GM12878 (cell line): ENCODE measurements around the gene APC2. TPM values are rescaled to one million over a fixed set of nuclear protein-coding genes. Genes with fewer than 3 reads are reported as not detected.

ENCODE experiments used
- ATAC-seq: fragments of 200-7000 bp; cut with Tn5 transposase; 3 replicates; pipeline ENCODE4 v1.9.1; 2020; ENCODE audit warnings: mild to moderate bottlenecking, moderate library complexity
- BruUV-seq: library from RNA; stranded (reverse); fragments of 400-500 nt; replicated peaks from 2 replicates; lab custom pipeline; 2021; lab: Mats Ljungman, UMichigan
- CTCF ChIA-PET: fragments of 300-600 bp; sonication (Branson Sonifier 250); formaldehyde crosslinking; extraction: SDS; loops from one replicate; lab custom pipeline; 2021; ENCODE audit warnings: inconsistent platforms; lab: Yijun Ruan, JAX
- POLR2A ChIA-PET: fragments of 350-600 bp; formaldehyde crosslinking; extraction: SDS; loops from one replicate; lab custom pipeline; 2021; ENCODE audit warnings: inconsistent platforms; lab: Charles Lee
- RAD21 ChIA-PET: fragments of 300-600 bp; sonication (Branson Sonifier 250); formaldehyde crosslinking; loops from one replicate; lab custom pipeline; 2023; ENCODE audit warnings: antibody characterized with exemption; ENCODE audit not compliant: unreplicated experiment; lab: Charles Lee
- SMC1A ChIA-PET: fragments of 300-600 bp; sonication (Branson Sonifier 250); formaldehyde crosslinking; loops from one replicate; lab custom pipeline; 2023; ENCODE audit not compliant: unreplicated experiment, uncharacterized antibody; lab: Charles Lee
- DNase-seq: peaks from one replicate; pipeline ENCODE4 v3.0.0-alpha.2; 2011; ENCODE audit warnings: low read depth, low spot score
- FAIRE-seq: peaks from 3 replicates; lab custom pipeline; 2011; peaks lifted over from hg19 to GRCh38; lab: Jason Lieb, UNC
- H2AFZ ChIP-seq: 2 replicates; pipeline ENCODE4 v1.6.0; 2011; ENCODE audit warnings: low read depth, low read length, control low read depth; ENCODE audit not compliant: control insufficient read depth
- H3K27ac ChIP-seq: 2 replicates; pipeline ENCODE4 v1.5.1; 2011; ENCODE audit warnings: control low read depth; ENCODE audit not compliant: control insufficient read depth, insufficient read depth
- H3K27me3 ChIP-seq, 2 experiments: replicated peaks in 1 of 2; 2 replicates each; pipeline versions ENCODE4 v1.6.0 to v1.6.1; 2011; ENCODE audit warnings: low read length in 1 of 2; ENCODE audit not compliant: control insufficient read depth in 2 of 2, insufficient read depth in 2 of 2
- H3K36me3 ChIP-seq, 2 experiments: 2 replicates each; pipeline ENCODE4 v1.5.1; 2011; ENCODE audit warnings: low read length in 1 of 2; ENCODE audit not compliant: control insufficient read depth in 2 of 2, insufficient read depth in 2 of 2
- H3K4me1 ChIP-seq: 2 replicates; pipeline ENCODE4 v1.6.1; 2011; ENCODE audit warnings: mild to moderate bottlenecking, low read length, moderate library complexity, mixed read lengths; ENCODE audit not compliant: control insufficient read depth, insufficient read depth
- H3K4me2 ChIP-seq: 2 replicates; pipeline ENCODE4 v1.6.0; 2011; ENCODE audit warnings: control low read depth; ENCODE audit not compliant: control insufficient read depth, insufficient read depth
- H3K4me3 ChIP-seq: fragments of 200-600 bp; sonication (generic); 2 replicates; pipeline ENCODE4 v1.5.1; 2016
- H3K79me2 ChIP-seq: 2 replicates; pipeline ENCODE4 v1.6.0; 2011; ENCODE audit warnings: low read length; ENCODE audit not compliant: control insufficient read depth, insufficient read depth
- H3K9ac ChIP-seq: 2 replicates; pipeline ENCODE4 v1.8.0; 2011; ENCODE audit warnings: low read length, control low read depth, mixed read lengths; ENCODE audit not compliant: control insufficient read depth, insufficient read depth
- H3K9me3 ChIP-seq: replicated peaks from 3 replicates; pipeline ENCODE4 v1.5.1; 2011; ENCODE audit warnings: mild to moderate bottlenecking, low read length; ENCODE audit not compliant: control insufficient read depth, insufficient read depth
- H4K20me1 ChIP-seq: 2 replicates; pipeline ENCODE4 v1.6.0; 2011; ENCODE audit not compliant: control insufficient read depth, insufficient read depth
- BACH1 ChIP-seq: fragments of 450-650 bp; IDR thresholded peaks from 2 replicates; pipeline ENCODE4 v1.6.1; 2017; ENCODE audit warnings: mild to moderate bottlenecking, borderline replicate concordance
- CBX3 ChIP-seq: fragments of 200-600 bp; sonication (generic); IDR thresholded peaks from 2 replicates; pipeline ENCODE4 v1.6.1; 2016; ENCODE audit warnings: low read depth, borderline replicate concordance
- CREB1 ChIP-seq: IDR thresholded peaks from 2 replicates; pipeline ENCODE4 v1.6.1; 2012; ENCODE audit warnings: low read depth, mild to moderate bottlenecking, inconsistent platforms
- LARP7 ChIP-seq: fragments of 450-650 bp; IDR thresholded peaks from 2 replicates; pipeline ENCODE4 v1.6.1; 2017; ENCODE audit warnings: mild to moderate bottlenecking
- NR2C1 ChIP-seq: fragments of 450-650 bp; IDR thresholded peaks from 2 replicates; pipeline ENCODE4 v1.6.1; 2017; ENCODE audit warnings: antibody characterized with exemption, mild to moderate bottlenecking, moderate library complexity
- POLR2A ChIP-seq: IDR thresholded peaks from 2 replicates; pipeline ENCODE4 v1.6.1; 2011; ENCODE audit warnings: low read depth, mild to moderate bottlenecking, low read length
- SREBF2 ChIP-seq: IDR thresholded peaks from 2 replicates; pipeline ENCODE4 v1.6.1; 2012; ENCODE audit warnings: mild to moderate bottlenecking, low read length
- SUPT20H ChIP-seq: IDR thresholded peaks from 2 replicates; pipeline ENCODE4 v1.6.1; 2011; ENCODE audit warnings: low read depth, mild to moderate bottlenecking, low read length, moderate library complexity, borderline replicate concordance; ENCODE audit not compliant: control insufficient read depth
- YY1 ChIP-seq: IDR thresholded peaks from 2 replicates; pipeline ENCODE4 v1.6.1; 2011; ENCODE audit warnings: low read depth, mild to moderate bottlenecking, low read length
- ZZZ3 ChIP-seq: IDR thresholded peaks from 2 replicates; pipeline ENCODE4 v1.6.1; 2011; ENCODE audit warnings: low read depth; ENCODE audit not compliant: control insufficient read depth, insufficient read length
- WGBS: methylation state at CpG from one replicate; pipeline ENCODE4 v1.1.6; 2016; ENCODE audit warnings: low lambda C conversion rate; ENCODE audit not compliant: insufficient replicate concordance, insufficient coverage; ENCODE audit errors: missing lambda C conversion rate; 5-methylcytosine and 5-hydroxymethylcytosine counted together
- in situ Hi-C: fragments of 300-500 bp; cut with MboI; formaldehyde crosslinking; loops from 9 replicates; pipeline ENCODE4 v1.14.3; 2018; ENCODE audit warnings: mixed read lengths
- intact Hi-C: fragments of 100-400 bp; cut with micrococcal nuclease; formaldehyde crosslinking; loops from one replicate; pipeline ENCODE4 v1.14.2; 2022; ENCODE audit not compliant: unreplicated experiment
- polyA plus RNA-seq, 11 experiments: library from polyadenylated mRNA; depleted of rRNA in 4 of 11; unstranded in 6 of 11; stranded (reverse) in 5 of 11; fragments of >200 nt; fragmentation: Nextera tagmentation in 4 of 11; fragmentation: Illumina TruSeq in 1 of 11; extraction: Ambion mirVana in 4 of 11; extraction: Trizol in 1 of 11; gene quantifications; 1 replicate in 1 of 11; 2 replicates in 10 of 11; pipeline versions ENCODE4 v1.2.1 to v1.2.3, GENCODE V29; 2011 to 2016; ENCODE audit warnings: inconsistent platforms in 2 of 11, missing spikeins in 2 of 11, low read depth in 1 of 11
- total RNA-seq, 4 experiments: library from RNA; depleted of rRNA in 3 of 4; stranded (reverse); fragments of >200 nt in 3 of 4; fragmentation: Illumina TruSeq in 1 of 4; extraction: Trizol in 1 of 4; gene quantifications; 2 replicates each; pipeline versions ENCODE4 v1.2.1 to v1.2.3, GENCODE V29; 2013 to 2021
- TF ChIP-seq, protein P1 (sequence below): IDR thresholded peaks from 2 replicates; pipeline ENCODE4 v1.6.1; 2012; ENCODE audit warnings: improper control_type of control experiment, low read depth, low read length; ENCODE audit not compliant: insufficient replicate concordance

The APC2 gene
- total and polyA plus RNA-seq, 10 of the 15 experiments (the other 5 are each of a cell fraction or from before 2014, with no cell fraction given), result under 0.01 to 0.73 (median 0.04) TPM; not detected in 5

DNA sequence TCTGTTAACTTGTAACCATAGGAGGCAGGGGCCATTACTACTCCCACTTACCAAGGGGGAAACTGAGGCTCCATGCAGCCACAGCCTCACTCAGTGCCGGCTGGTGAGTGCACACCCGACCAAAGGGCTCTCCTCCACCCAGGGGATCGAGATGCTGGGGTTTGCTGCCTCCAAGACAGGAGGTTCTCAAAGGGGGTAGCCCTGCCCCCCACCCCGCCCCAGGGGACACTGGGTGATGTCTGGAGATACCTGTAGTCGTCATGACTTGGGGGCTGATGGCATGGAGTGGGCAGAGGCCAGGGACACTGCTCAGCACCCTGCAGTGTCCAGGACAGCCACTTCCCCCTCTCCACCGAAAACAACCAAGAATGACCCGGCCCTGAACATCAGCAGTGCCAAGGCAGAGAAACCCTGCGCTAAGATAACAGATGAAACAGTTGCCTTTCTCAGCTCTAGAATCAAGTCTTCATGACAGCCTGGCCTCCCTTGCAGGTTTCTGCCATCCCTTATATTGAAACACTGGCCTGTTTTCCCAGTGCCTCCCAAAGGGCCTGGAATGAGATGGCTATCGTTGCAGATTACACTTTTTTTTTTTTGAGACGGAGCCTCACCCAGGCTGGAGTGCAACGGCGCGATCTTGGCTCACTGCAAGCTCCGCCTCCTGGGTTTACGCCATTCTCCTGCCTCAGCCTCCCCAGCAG lies 44.3 kb downstream of the APC2 start:
- BruUV-seq, result no TSS peak
- no peak for DNase-seq
- ChIA-PET POLR2A (no interaction called here), SMC1A (no interaction called here), RAD21 (no interaction called here), CTCF (no interaction called here)
- Histone ChIP-seq H3K4me1 (no peaks in the 10 kb centered on the region; the same call in 1 of the 2 replicates), H3K27ac (no peak overlapping the region), H3K27me3 (no peaks in the 10 kb centered on the region; a peak in 1 of 4 replicates), H3K9me3 (no peaks in the 10 kb centered on the region), H3K4me2 (no peak overlapping the region), H2AFZ (no peak overlapping the region), H3K79me2 (no peaks in the 10 kb centered on the region), H4K20me1 (no peaks in the 10 kb centered on the region), H3K36me3 (no peaks in the 10 kb centered on the region), H3K9ac (no peak overlapping the region), H3K4me3 (no peak overlapping the region)
- no peak for TF ChIP-seq CREB1
- no peak for TF ChIP-seq LARP7
- no peak for TF ChIP-seq ZZZ3
- in situ Hi-C loops (no loop called here), intact Hi-C loops (no loop called here)
- ATAC-seq, result no peak
- 52% methylated on average over 15 of the region's 15 CpGs for WGBS
- no peak for FAIRE-seq

DNA sequence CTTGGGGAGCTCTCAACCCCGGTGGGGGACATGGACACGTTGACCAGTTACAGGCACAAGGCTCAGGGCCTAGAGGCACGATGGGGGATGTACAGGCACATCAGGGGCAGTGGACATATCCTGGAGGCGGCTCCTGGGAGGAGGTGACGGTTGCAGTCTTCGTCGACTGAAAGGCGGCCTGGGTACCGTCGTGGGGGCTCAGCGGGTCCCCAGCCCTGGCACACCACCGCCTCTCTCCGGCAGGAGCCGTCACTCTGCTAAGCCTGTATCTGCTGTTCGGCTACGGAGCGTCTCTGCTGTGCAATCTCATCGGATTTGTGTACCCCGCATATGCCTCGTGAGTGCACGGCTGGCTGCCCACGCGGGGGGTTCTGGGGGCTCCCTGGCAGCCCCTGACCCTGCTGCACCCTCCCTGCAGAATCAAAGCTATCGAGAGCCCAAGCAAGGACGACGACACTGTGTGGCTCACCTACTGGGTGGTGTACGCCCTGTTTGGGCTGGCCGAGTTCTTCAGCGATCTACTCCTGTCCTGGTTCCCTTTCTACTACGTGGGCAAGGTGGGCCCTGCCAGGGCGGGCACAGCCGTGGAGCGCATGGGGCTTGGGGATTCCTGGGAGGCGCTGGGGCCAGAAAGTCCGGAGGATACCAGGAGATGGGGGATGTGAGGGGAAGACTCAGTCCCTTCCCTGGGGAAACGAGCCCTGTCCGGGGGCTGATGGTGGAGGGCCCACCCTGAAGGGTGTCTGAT lies 45.3 kb downstream of the APC2 start:
- ChIA-PET RAD21 (no interaction called here), POLR2A (no interaction called here), CTCF (no interaction called here), SMC1A (no interaction called here)
- Histone ChIP-seq H3K9ac (no peak overlapping the region), H3K27me3 (no peaks in the 10 kb centered on the region; a peak in 1 of 4 replicates), H4K20me1 (no peaks in the 10 kb centered on the region), H3K9me3 (no peaks in the 10 kb centered on the region), H3K4me3 (no peak overlapping the region), H3K36me3 (no peaks in the 10 kb centered on the region), H2AFZ (no peak overlapping the region), H3K27ac (no peak overlapping the region), H3K4me1 (no peaks in the 10 kb centered on the region), H3K4me2 (no peak overlapping the region), H3K79me2 (no peaks in the 10 kb centered on the region)
- no TSS peak for BruUV-seq
- in situ Hi-C loops, result no loop called here
- DNase-seq (no peak), FAIRE-seq (no peak), ATAC-seq (no peak)
- intact Hi-C loops, result no loop called here
- 39% methylated on average over 36 of the region's 37 CpGs for WGBS
- no peak for TF ChIP-seq YY1
- TF ChIP-seq BACH1, result no peak
- no peak for TF ChIP-seq SREBF2
- TF ChIP-seq CBX3, result no peak
- no peak for TF ChIP-seq NR2C1
- TF ChIP-seq SUPT20H, result no peak
- TF ChIP-seq, protein P1, sequence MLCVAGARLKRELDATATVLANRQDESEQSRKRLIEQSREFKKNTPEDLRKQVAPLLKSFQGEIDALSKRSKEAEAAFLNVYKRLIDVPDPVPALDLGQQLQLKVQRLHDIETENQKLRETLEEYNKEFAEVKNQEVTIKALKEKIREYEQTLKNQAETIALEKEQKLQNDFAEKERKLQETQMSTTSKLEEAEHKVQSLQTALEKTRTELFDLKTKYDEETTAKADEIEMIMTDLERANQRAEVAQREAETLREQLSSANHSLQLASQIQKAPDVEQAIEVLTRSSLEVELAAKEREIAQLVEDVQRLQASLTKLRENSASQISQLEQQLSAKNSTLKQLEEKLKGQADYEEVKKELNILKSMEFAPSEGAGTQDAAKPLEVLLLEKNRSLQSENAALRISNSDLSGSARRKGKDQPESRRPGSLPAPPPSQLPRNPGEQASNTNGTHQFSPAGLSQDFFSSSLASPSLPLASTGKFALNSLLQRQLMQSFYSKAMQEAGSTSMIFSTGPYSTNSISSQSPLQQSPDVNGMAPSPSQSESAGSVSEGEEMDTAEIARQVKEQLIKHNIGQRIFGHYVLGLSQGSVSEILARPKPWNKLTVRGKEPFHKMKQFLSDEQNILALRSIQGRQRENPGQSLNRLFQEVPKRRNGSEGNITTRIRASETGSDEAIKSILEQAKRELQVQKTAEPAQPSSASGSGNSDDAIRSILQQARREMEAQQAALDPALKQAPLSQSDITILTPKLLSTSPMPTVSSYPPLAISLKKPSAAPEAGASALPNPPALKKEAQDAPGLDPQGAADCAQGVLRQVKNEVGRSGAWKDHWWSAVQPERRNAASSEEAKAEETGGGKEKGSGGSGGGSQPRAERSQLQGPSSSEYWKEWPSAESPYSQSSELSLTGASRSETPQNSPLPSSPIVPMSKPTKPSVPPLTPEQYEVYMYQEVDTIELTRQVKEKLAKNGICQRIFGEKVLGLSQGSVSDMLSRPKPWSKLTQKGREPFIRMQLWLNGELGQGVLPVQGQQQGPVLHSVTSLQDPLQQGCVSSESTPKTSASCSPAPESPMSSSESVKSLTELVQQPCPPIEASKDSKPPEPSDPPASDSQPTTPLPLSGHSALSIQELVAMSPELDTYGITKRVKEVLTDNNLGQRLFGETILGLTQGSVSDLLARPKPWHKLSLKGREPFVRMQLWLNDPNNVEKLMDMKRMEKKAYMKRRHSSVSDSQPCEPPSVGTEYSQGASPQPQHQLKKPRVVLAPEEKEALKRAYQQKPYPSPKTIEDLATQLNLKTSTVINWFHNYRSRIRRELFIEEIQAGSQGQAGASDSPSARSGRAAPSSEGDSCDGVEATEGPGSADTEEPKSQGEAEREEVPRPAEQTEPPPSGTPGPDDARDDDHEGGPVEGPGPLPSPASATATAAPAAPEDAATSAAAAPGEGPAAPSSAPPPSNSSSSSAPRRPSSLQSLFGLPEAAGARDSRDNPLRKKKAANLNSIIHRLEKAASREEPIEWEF, result no peak
- TF ChIP-seq POLR2A, result no peak
